Measurements from ENCODE around the gene C2CD2.

The C2CD2 gene

DNA sequence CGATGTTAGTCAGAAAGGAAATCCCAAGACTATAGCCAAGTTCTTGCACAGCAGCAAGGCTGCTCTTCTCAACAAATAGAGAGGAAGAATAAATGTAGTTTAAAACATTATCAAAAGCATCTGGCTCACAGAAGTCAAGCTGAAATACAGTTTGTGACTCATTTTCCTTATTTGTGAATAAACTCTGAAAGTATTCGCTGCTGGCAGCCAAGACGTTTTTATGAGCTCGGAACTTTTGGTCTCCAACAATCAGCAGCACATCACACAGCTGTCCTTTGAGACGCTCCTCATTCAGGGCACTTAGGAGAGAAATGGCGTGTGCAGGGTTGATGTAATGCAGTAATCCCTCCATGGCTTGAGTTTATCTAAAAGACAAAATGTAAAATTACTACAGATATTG, 39.9 kb upstream of the C2CD2 start:
- Histone ChIP-seq H2BK15ac (ENCODE audit: low read length) (no peak overlapping the region), H3K27ac (replicated peaks; ENCODE audit: low read length) (no peak overlapping the region), H2AFZ (ENCODE audit: low read length) (no peak overlapping the region), H3K4me1 (ENCODE audit: control insufficient read depth in 2 of 2, insufficient read depth in 1 of 2, low read depth in 1 of 2, low read length in 2 of 2) (no peaks in the 10 kb centered on the region), H3K79me1 (ENCODE audit: low read depth, low read length) (no peaks in the 10 kb centered on the region), H2BK120ac (ENCODE audit: low read depth, low read length) (no peak overlapping the region), H3K14ac (ENCODE audit: low read length) (no peak overlapping the region), H3K4me3 (ENCODE audit: low read length in 2 of 2) (no peak overlapping the region), H2BK5ac (ENCODE audit: low read length) (no peak overlapping the region), H3K9ac (ENCODE audit: low read depth, low read length, poor library complexity) (no peak overlapping the region), H3K23ac (ENCODE audit: low read depth, low read length, poor library complexity) (no peak overlapping the region), H2AK5ac (ENCODE audit: low read depth, low read length) (no peak overlapping the region), H3K4me2 (ENCODE audit: insufficient read depth, low read length, poor library complexity, severe bottlenecking) (no peak overlapping the region), H3K4ac (ENCODE audit: low read length) (no peak overlapping the region), H2BK12ac (ENCODE audit: low read length) (no peak overlapping the region), H3K18ac (ENCODE audit: low read length) (no peak overlapping the region), H4K8ac (ENCODE audit: low read depth, low read length) (no peak overlapping the region), H3K36me3 (replicated peaks in 1 of 2; ENCODE audit: control insufficient read depth in 2 of 2, insufficient read depth in 2 of 2, low read length in 2 of 2) (peaks cover 23 to 94% of the 10 kb centered on the region in 2 donors), H3K9me3 (replicated peaks in 1 of 2; ENCODE audit: control insufficient read depth in 2 of 2, insufficient read depth in 1 of 2, low read depth in 1 of 2, low read length in 2 of 2) (peaks cover 2 to 28% of the 10 kb centered on the region in 2 donors), H4K91ac (ENCODE audit: low read depth, low read length, poor library complexity) (no peak overlapping the region), H3K27me3 (ENCODE audit: control insufficient read depth in 3 of 3, insufficient read depth in 3 of 3, low read depth in 1 of 3, low read length in 3 of 3) (no peaks in the 10 kb centered on the region)
- no peak for DNase-seq (ENCODE audit: low spot score)
- WGBS, 2 donors (ENCODE audit: extremely low coverage in 2 of 2, insufficient read length in 2 of 2, insufficient replicate concordance in 1 of 2), result no CpG with 5 or more reads among the region's 6 CpGs

- Histone ChIP-seq H3K27me3 (ENCODE audit: control insufficient read depth in 3 of 3, insufficient read depth in 3 of 3, low read depth in 1 of 3, low read length in 3 of 3) (no peaks in the 10 kb centered on the region), H3K9ac (ENCODE audit: low read depth, low read length, poor library complexity) (no peak overlapping the region), H2BK15ac (ENCODE audit: low read length) (no peak overlapping the region), H3K9me3 (replicated peaks in 1 of 2; ENCODE audit: control insufficient read depth in 2 of 2, insufficient read depth in 1 of 2, low read depth in 1 of 2, low read length in 2 of 2) (peaks cover 2 to 24% of the 10 kb centered on the region in 2 donors), H4K91ac (ENCODE audit: low read depth, low read length, poor library complexity) (no peak overlapping the region), H2AK5ac (ENCODE audit: low read depth, low read length) (no peak overlapping the region), H3K4me3 (ENCODE audit: low read length in 2 of 2) (no peak overlapping the region), H2AFZ (ENCODE audit: low read length) (no peak overlapping the region), H2BK12ac (ENCODE audit: low read length) (no peak overlapping the region), H3K36me3 (replicated peaks in 1 of 2; ENCODE audit: control insufficient read depth in 2 of 2, insufficient read depth in 2 of 2, low read length in 2 of 2) (peaks cover 21 to 85% of the 10 kb centered on the region in 2 donors), H3K4me1 (ENCODE audit: control insufficient read depth in 2 of 2, insufficient read depth in 1 of 2, low read depth in 1 of 2, low read length in 2 of 2) (no peaks in the 10 kb centered on the region), H3K4ac (ENCODE audit: low read length) (no peak overlapping the region), H3K79me1 (ENCODE audit: low read depth, low read length) (no peaks in the 10 kb centered on the region), H2BK5ac (ENCODE audit: low read length) (no peak overlapping the region), H2BK120ac (ENCODE audit: low read depth, low read length) (no peak overlapping the region), H4K8ac (ENCODE audit: low read depth, low read length) (no peak overlapping the region), H3K4me2 (ENCODE audit: insufficient read depth, low read length, poor library complexity, severe bottlenecking) (no peak overlapping the region), H3K27ac (replicated peaks; ENCODE audit: low read length) (no peak overlapping the region), H3K14ac (ENCODE audit: low read length) (no peak overlapping the region), H3K23ac (ENCODE audit: low read depth, low read length, poor library complexity) (no peak overlapping the region), H3K18ac (ENCODE audit: low read length) (no peak overlapping the region)
- no CpG with 5 or more reads among the region's 15 CpGs for WGBS, 2 donors (ENCODE audit: extremely low coverage in 2 of 2, insufficient read length in 2 of 2, insufficient replicate concordance in 1 of 2)
- DNase-seq (ENCODE audit: low spot score), result no peak
Measured at GRCh38 chr21:41992576-41992975, 38.8 kb upstream of the C2CD2 start.

DNA sequence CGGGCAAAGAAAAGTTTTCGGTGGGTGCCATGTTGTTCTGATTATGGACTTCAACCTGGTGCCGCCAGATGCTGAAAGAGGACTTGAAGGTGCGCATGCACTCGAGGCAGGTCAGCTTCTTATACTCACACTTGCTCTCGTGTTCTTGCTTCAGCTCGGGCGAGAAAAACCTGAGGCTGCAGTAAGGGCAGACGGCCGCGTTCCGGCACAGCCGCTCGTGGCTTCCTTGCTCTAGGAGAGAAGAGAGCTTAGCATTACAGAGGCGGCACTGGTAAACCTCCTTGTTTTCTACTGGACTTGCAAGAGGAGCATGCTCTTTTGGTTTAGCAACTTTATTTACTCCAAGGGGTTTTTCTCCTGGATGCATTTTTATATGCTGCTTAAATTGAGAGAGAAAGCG, 37.8 kb upstream of the C2CD2 start:
- Histone ChIP-seq H3K27me3 (ENCODE audit: control insufficient read depth in 3 of 3, insufficient read depth in 3 of 3, low read depth in 1 of 3, low read length in 3 of 3) (no peaks in the 10 kb centered on the region), H2AFZ (ENCODE audit: low read length) (no peak overlapping the region), H3K27ac (replicated peaks; ENCODE audit: low read length) (no peak overlapping the region), H3K18ac (ENCODE audit: low read length) (no peak overlapping the region), H3K9ac (ENCODE audit: low read depth, low read length, poor library complexity) (no peak overlapping the region), H3K4ac (ENCODE audit: low read length) (no peak overlapping the region), H3K23ac (ENCODE audit: low read depth, low read length, poor library complexity) (no peak overlapping the region), H3K9me3 (replicated peaks in 1 of 2; ENCODE audit: control insufficient read depth in 2 of 2, insufficient read depth in 1 of 2, low read depth in 1 of 2, low read length in 2 of 2) (peaks cover 1 to 16% of the 10 kb centered on the region in 2 donors), H3K36me3 (replicated peaks in 1 of 2; ENCODE audit: control insufficient read depth in 2 of 2, insufficient read depth in 2 of 2, low read length in 2 of 2) (peaks cover 19 to 76% of the 10 kb centered on the region in 2 donors), H2AK5ac (ENCODE audit: low read depth, low read length) (no peak overlapping the region), H2BK15ac (ENCODE audit: low read length) (no peak overlapping the region), H2BK12ac (ENCODE audit: low read length) (no peak overlapping the region), H3K79me1 (ENCODE audit: low read depth, low read length) (no peaks in the 10 kb centered on the region), H3K4me2 (ENCODE audit: insufficient read depth, low read length, poor library complexity, severe bottlenecking) (no peak overlapping the region), H4K91ac (ENCODE audit: low read depth, low read length, poor library complexity) (no peak overlapping the region), H2BK5ac (ENCODE audit: low read length) (no peak overlapping the region), H2BK120ac (ENCODE audit: low read depth, low read length) (no peak overlapping the region), H3K4me1 (ENCODE audit: control insufficient read depth in 2 of 2, insufficient read depth in 1 of 2, low read depth in 1 of 2, low read length in 2 of 2) (no peaks in the 10 kb centered on the region), H3K4me3 (ENCODE audit: low read length in 2 of 2) (no peak overlapping the region), H4K8ac (ENCODE audit: low read depth, low read length) (no peak overlapping the region), H3K14ac (ENCODE audit: low read length) (no peak overlapping the region)
- WGBS, 2 donors (ENCODE audit: extremely low coverage in 2 of 2, insufficient read length in 2 of 2, insufficient replicate concordance in 1 of 2), result no CpG with 5 or more reads among the region's 16 CpGs
- no peak for DNase-seq (ENCODE audit: low spot score)

DNA sequence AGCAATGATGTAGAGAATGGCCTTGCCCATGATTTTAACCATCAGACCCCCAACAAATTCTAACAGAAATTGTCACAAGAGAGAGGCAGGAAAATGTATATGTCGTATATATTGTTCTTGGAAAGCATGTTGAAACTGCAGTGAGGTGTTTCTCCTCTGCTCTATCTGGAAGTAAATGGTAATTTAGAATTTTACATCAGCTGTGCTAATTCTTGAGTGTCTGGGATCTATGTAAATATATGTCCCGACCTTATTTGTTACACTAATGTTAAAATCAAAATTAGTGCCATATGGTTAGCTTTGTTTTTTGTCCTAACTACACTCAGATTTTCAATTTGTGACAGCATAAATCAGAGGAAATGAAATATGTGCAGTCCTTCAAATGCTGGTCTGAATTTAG, 35.9 kb upstream of the C2CD2 start:
- no peak overlapping the region for H3K23ac ChIP-seq (ENCODE audit: low read depth, low read length, poor library complexity)

More for the DNA sequence above, 35.9 kb upstream of the C2CD2 start:
- Histone ChIP-seq H3K36me3 (replicated peaks in 1 of 2; ENCODE audit: control insufficient read depth in 2 of 2, insufficient read depth in 2 of 2, low read length in 2 of 2) (peaks cover 17 to 58% of the 10 kb centered on the region in 2 donors), H3K4me2 (ENCODE audit: insufficient read depth, low read length, poor library complexity, severe bottlenecking) (no peak overlapping the region), H3K4ac (ENCODE audit: low read length) (no peak overlapping the region), H2BK5ac (ENCODE audit: low read length) (no peak overlapping the region), H4K91ac (ENCODE audit: low read depth, low read length, poor library complexity) (no peak overlapping the region), H2BK120ac (ENCODE audit: low read depth, low read length) (no peak overlapping the region), H3K79me1 (ENCODE audit: low read depth, low read length) (no peaks in the 10 kb centered on the region), H3K14ac (ENCODE audit: low read length) (no peak overlapping the region), H2BK15ac (ENCODE audit: low read length) (no peak overlapping the region), H3K9ac (ENCODE audit: low read depth, low read length, poor library complexity) (no peak overlapping the region), H3K18ac (ENCODE audit: low read length) (no peak overlapping the region), H3K27me3 (ENCODE audit: control insufficient read depth in 3 of 3, insufficient read depth in 3 of 3, low read depth in 1 of 3, low read length in 3 of 3) (no peaks in the 10 kb centered on the region), H4K8ac (ENCODE audit: low read depth, low read length) (no peak overlapping the region), H3K27ac (replicated peaks; ENCODE audit: low read length) (no peak overlapping the region), H3K9me3 (replicated peaks in 1 of 2; ENCODE audit: control insufficient read depth in 2 of 2, insufficient read depth in 1 of 2, low read depth in 1 of 2, low read length in 2 of 2) (no peaks in the 10 kb centered on the region), H3K4me1 (ENCODE audit: control insufficient read depth in 2 of 2, insufficient read depth in 1 of 2, low read depth in 1 of 2, low read length in 2 of 2) (no peaks in the 10 kb centered on the region), H3K4me3 (ENCODE audit: low read length in 2 of 2) (no peak overlapping the region), H2AK5ac (ENCODE audit: low read depth, low read length) (no peak overlapping the region), H2BK12ac (ENCODE audit: low read length) (no peak overlapping the region), H2AFZ (ENCODE audit: low read length) (no peak overlapping the region)
- WGBS, 2 donors (ENCODE audit: extremely low coverage in 2 of 2, insufficient read length in 2 of 2, insufficient replicate concordance in 1 of 2), result no CpG with 5 or more reads among the region's 2 CpGs
- DNase-seq (ENCODE audit: low spot score), result no peak

Measured in neuronal stem cell (in vitro differentiated cells).